BJ (cell line): ENCODE results near the gene IL19. TPM values are rescaled to one million over a fixed set of nuclear protein-coding genes. Genes with fewer than 3 reads are reported as not detected.
A peak's percentile ranks its signal among the peaks of the same experiment; 100 is the strongest.

Experiments
- CTCF ChIA-PET: fragments of 350-600 bp; formaldehyde crosslinking; extraction: SDS; loops from one replicate; lab custom pipeline; 2021; ENCODE audit warnings: antibody characterized with exemption, inconsistent platforms; lab: Yijun Ruan, JAX
- POLR2A ChIA-PET: fragments of 300-600 bp; sonication (Branson Sonifier 250); formaldehyde crosslinking; extraction: SDS; loops from one replicate; lab custom pipeline; 2021; ENCODE audit warnings: antibody characterized with exemption; lab: Charles Lee
- DNase-seq: peaks from one replicate; pipeline ENCODE4 v3.0.0-alpha.2; 2011; ENCODE audit warnings: low read depth
- H3K27me3 ChIP-seq: 2 replicates; pipeline ENCODE4 v1.6.0; 2011; ENCODE audit warnings: low read length; ENCODE audit not compliant: control insufficient read depth, insufficient read depth
- H3K36me3 ChIP-seq: 2 replicates; pipeline ENCODE4 v1.5.1; 2011; ENCODE audit warnings: low read length; ENCODE audit not compliant: control insufficient read depth, insufficient read depth
- H3K4me3 ChIP-seq: 2 replicates; pipeline ENCODE4 v1.5.1; 2011; ENCODE audit warnings: low read depth, mild to moderate bottlenecking, control low read depth, low read length
- polyA plus RNA-seq: library from polyadenylated mRNA; depleted of rRNA; stranded (reverse); fragments of >200 nt; gene quantifications from 2 replicates; pipeline ENCODE4 v1.2.3, GENCODE V29; 2011
- TF ChIP-seq, protein P1 (sequence below): IDR thresholded peaks from 2 replicates; pipeline ENCODE4 v1.5.1; 2011; ENCODE audit warnings: low read depth, mild to moderate bottlenecking, control low read depth, inconsistent platforms, low read length, moderate library complexity; ENCODE audit not compliant: insufficient read depth

The IL19 gene
- polyA plus RNA-seq, 1 experiment, result not detected

DNA sequence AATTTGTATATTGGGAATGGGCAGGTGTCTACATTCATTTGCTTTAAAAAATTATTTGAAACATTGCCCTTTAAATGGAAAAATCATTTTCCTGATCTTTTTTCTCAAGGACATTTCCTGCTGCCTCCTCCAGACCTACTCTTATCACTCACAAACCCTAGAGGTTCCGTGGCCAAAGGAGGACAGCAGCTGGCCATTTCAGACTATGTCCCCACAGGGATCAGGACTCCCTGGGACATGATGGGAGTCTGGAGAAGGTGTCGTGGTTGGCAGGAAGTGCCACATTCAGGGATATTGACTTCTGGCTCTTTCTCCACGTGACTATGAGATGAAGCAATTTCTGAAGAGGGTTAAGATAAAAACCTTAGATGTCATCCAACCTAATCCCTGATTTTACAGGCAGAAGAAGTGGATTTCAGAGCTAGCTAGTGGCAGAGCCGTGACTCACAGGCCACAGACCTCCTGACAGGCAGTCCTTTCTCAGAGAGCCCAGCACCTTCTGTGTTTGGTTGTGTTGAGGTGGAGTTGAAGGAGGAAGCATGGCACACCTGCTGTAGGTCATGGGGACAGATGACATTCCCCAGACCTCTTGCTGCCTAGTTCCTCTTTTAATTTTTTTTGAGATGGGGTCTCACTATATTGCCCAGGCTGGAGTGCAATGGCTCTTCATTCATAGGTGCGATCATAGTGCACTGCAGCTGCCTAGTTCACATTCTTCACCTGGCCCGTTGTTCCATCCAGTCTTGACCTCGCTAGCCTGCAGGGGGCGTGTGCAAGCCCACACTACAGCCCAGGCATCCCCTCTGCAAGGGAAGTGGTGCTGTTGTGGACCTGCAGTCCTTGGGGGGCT lies 27.2 kb downstream of the IL19 start:
- no peak for DNase-seq
- Histone ChIP-seq H3K36me3 (no peaks in the 10 kb centered on the region), H3K27me3 (no peaks in the 10 kb centered on the region), H3K4me3 (no peak overlapping the region)
- TF ChIP-seq, protein P1, sequence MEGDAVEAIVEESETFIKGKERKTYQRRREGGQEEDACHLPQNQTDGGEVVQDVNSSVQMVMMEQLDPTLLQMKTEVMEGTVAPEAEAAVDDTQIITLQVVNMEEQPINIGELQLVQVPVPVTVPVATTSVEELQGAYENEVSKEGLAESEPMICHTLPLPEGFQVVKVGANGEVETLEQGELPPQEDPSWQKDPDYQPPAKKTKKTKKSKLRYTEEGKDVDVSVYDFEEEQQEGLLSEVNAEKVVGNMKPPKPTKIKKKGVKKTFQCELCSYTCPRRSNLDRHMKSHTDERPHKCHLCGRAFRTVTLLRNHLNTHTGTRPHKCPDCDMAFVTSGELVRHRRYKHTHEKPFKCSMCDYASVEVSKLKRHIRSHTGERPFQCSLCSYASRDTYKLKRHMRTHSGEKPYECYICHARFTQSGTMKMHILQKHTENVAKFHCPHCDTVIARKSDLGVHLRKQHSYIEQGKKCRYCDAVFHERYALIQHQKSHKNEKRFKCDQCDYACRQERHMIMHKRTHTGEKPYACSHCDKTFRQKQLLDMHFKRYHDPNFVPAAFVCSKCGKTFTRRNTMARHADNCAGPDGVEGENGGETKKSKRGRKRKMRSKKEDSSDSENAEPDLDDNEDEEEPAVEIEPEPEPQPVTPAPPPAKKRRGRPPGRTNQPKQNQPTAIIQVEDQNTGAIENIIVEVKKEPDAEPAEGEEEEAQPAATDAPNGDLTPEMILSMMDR, result peak; percentile 43
- ChIA-PET POLR2A (no interaction called here), CTCF (interaction anchor here (0.8 to 4.4 kb wide), 9 partner anchors 10 to 167 kb away, joined by 3 to 21 read pairs (median 4); no protein-coding TSS in a partner anchor)

DNA sequence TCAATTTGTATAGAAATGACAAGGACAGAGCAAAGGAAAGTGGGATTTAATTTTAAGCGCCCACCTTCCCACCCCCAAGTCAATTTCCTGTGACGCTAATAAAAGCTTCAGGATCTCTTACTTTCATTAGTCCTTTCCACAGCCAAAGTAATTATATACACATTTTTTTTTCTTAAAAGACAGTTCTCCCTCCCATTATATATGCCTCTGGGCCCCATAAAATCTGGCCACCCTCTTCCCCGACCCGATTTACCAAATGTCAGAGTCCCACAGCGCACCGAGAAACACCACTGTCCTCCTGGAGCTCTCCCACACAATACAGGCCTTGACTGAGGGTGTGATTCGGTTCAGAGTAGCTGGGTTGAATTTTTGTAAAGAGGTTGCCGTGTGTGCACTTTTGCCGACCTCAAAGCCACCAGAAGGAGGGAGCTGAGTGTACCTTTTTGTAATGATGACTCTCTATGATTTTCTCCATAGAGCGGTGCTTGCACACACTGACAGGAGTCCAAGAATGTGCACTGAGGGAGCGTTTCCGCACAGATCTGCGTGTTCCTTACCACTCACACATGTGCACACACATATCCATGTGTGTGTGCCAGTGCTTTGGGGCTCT lies 27.9 kb downstream of the IL19 start:
- ChIA-PET POLR2A (no interaction called here), CTCF (interaction anchor here (0.8 to 4.4 kb wide), 12 partner anchors 9 to 167 kb away, joined by 3 to 21 read pairs (median 4); no protein-coding TSS in a partner anchor)
- Histone ChIP-seq H3K4me3 (no peak overlapping the region), H3K36me3 (no peaks in the 10 kb centered on the region), H3K27me3 (no peaks in the 10 kb centered on the region)
- no peak for DNase-seq
- TF ChIP-seq, protein P1, result no peak

DNA sequence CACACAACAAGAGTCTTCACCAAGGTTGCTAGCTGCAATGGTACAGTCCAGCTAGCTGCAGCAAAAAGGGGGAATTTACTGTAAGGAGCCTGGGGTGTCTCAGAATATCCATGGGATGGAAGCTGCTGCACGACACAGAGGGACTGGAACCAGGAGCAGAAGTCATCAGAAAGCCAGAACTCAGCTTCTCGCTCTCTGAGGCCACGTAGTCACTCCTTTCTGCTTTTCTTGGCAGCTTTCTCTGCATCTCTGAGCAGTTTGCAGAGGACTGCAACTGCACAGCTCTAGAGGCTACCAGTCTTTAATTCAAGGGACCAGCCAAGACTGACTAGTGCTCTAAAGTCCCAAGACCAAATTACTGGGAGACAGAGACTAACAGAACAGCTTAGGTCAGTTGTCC lies 28.7 kb downstream of the IL19 start:
- TF ChIP-seq, protein P1, result no peak
- no peak for DNase-seq
- H3K4me3 ChIP-seq, result no peak overlapping the region
- no peaks in the 10 kb centered on the region for H3K36me3 ChIP-seq
- H3K27me3 ChIP-seq, result no peaks in the 10 kb centered on the region
- ChIA-PET CTCF (interaction anchor here (0.6 to 4.4 kb wide), 8 partner anchors 8 to 107 kb away, joined by 3 to 21 read pairs (median 4); no protein-coding TSS in a partner anchor), POLR2A (no interaction called here)

DNA sequence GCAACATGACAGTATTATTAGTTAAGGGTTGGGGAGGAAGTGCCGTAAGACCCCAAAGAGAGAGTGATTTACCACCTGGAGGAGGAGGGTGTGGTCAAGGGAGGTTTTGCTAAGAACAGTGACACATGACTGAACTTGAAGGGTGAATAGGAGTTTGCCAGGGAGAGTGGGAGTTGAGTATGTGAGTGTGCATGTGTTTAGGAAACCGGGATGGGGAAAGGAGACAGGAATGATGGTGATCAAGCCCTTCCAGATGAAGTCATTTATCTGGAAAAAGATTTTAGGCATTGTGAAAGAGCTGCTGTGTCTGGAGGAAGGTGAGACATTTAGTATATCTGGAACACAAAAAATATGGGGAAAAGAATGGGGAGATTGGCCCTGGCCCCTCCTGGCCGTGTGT lies 29.8 kb downstream of the IL19 start:
- ChIA-PET POLR2A (no interaction called here), CTCF (interaction anchor here (1.1 to 4.4 kb wide), 3 partner anchors 9 to 81 kb away, joined by 5 to 21 read pairs (median 6); no protein-coding TSS in a partner anchor)
- no peak for DNase-seq
- TF ChIP-seq, protein P1, result no peak
- no peak overlapping the region for H3K4me3 ChIP-seq
- no peaks in the 10 kb centered on the region for H3K27me3 ChIP-seq
- H3K36me3 ChIP-seq, result no peaks in the 10 kb centered on the region

DNA sequence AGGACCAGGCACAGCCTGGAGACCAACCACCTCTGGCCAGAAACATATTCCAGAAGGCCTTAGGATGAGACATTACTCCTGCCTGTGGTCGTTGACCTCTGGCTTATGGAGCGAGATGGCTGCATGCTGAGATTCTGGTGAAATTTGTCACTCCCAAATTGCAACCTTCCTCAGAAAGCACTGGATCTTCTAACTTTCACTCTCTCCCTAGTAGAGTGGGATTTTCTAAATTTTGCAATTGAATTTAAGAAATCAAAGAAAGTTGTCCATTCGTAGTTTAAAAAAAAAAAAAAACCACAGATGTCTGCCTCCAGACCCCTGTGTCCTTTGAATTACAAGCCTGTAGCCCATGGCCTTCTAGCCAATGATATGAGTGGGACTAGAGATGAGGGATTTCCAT lies 30.3 kb downstream of the IL19 start:
- H3K36me3 ChIP-seq, result no peaks in the 10 kb centered on the region
- H3K4me3 ChIP-seq, result no peak overlapping the region
- TF ChIP-seq, protein P1, result no peak
- POLR2A ChIA-PET, result no interaction called here
- DNase-seq, result no peak
- no peaks in the 10 kb centered on the region for H3K27me3 ChIP-seq
- CTCF ChIA-PET, result interaction anchor here (0.6 to 4.4 kb wide), 4 partner anchors 66 to 138 kb away, joined by 3 to 21 read pairs (median 5); no protein-coding TSS in a partner anchor
